Upper lobe of left lung (tissue), 4 donors: Measurements from ENCODE around the gene GRK3.

Source experiments
- POLR2A ChIP-seq, 4 donors: fragments of 450-650 bp; IDR thresholded peaks; one replicate each; pipeline ENCODE4 v1.5.1; 2016 to 2017; ENCODE audit warnings: antibody characterized with exemption in 4 of 4, mild to moderate bottlenecking in 2 of 4
- TF ChIP-seq, protein P1 (sequence below), 6 experiments: fragments of 450-650 bp in 4 of 6; fragments of 200-600 bp in 2 of 6; sonication (generic) in 2 of 6; IDR thresholded peaks; one replicate each; pipeline ENCODE4 v1.5.1; 2016 to 2019; ENCODE audit warnings: antibody characterized with exemption in 6 of 6

DNA sequence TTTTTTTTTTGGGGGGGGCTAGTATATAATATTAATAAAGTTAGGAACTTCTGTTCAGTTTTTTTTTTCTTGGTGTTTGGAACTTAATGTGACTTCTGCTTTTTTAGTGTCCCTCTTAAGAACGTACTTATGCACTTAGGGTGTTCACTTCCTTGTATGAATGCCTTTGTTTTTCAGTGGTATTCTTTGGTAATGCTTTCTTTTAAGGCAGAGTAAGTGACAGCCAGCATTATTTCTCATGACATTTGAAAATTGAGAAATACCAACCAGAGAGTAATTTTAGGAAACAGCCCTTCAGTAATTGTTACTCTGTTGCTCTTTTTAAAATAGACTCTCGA is 2.4 kb downstream of the GRK3 start:
- TF ChIP-seq, protein P1, sequence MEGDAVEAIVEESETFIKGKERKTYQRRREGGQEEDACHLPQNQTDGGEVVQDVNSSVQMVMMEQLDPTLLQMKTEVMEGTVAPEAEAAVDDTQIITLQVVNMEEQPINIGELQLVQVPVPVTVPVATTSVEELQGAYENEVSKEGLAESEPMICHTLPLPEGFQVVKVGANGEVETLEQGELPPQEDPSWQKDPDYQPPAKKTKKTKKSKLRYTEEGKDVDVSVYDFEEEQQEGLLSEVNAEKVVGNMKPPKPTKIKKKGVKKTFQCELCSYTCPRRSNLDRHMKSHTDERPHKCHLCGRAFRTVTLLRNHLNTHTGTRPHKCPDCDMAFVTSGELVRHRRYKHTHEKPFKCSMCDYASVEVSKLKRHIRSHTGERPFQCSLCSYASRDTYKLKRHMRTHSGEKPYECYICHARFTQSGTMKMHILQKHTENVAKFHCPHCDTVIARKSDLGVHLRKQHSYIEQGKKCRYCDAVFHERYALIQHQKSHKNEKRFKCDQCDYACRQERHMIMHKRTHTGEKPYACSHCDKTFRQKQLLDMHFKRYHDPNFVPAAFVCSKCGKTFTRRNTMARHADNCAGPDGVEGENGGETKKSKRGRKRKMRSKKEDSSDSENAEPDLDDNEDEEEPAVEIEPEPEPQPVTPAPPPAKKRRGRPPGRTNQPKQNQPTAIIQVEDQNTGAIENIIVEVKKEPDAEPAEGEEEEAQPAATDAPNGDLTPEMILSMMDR (IDR thresholded peaks at IDR 0.05): no peak
- peak in 1 of 4 donors; percentile 24 for TF ChIP-seq POLR2A (IDR thresholded peaks at IDR 0.05)
